AG04449 (cell line): ENCODE results near the gene SDCBP2.

Experiments used
- CTCF ChIA-PET: fragments of 350-600 bp; formaldehyde crosslinking; extraction: SDS; loops from one replicate; lab custom pipeline; 2021; ENCODE audit warnings: antibody characterized with exemption; lab: Yijun Ruan, JAX
- POLR2A ChIA-PET: fragments of 400-600, 350-600 bp; formaldehyde crosslinking; extraction: SDS; loops from one replicate; lab custom pipeline; 2020; ENCODE audit warnings: antibody characterized with exemption, inconsistent platforms; lab: Yijun Ruan, JAX
- DNase-seq: peaks from one replicate; pipeline ENCODE4 v3.0.0-alpha.2; 2010; ENCODE audit warnings: low read depth, low spot score
- H3K4me3 ChIP-seq: 2 replicates; pipeline ENCODE4 v1.5.1; 2011; ENCODE audit warnings: low read depth, mild to moderate bottlenecking, control low read depth, low read length
- TF ChIP-seq, protein P1 (sequence below): IDR thresholded peaks from one replicate; pipeline ENCODE4 v1.5.1; 2011; ENCODE audit warnings: mild to moderate bottlenecking, moderate library complexity, low read length, control low read depth, inconsistent platforms; ENCODE audit not compliant: insufficient read depth; ENCODE audit errors: missing control alignments

Gene SDCBP2

GRCh38 chr20:1363522-1363921 is 34.6 kb upstream of the SDCBP2 start:
- H3K4me3 ChIP-seq: no peak overlapping the region
- ChIA-PET POLR2A (no interaction called here), CTCF (interaction anchor here (0.9 kb wide), 1 partner anchor 74 kb away, joined by 3 read pairs; no protein-coding TSS in a partner anchor)
- no peak for DNase-seq
- TF ChIP-seq, protein P1, sequence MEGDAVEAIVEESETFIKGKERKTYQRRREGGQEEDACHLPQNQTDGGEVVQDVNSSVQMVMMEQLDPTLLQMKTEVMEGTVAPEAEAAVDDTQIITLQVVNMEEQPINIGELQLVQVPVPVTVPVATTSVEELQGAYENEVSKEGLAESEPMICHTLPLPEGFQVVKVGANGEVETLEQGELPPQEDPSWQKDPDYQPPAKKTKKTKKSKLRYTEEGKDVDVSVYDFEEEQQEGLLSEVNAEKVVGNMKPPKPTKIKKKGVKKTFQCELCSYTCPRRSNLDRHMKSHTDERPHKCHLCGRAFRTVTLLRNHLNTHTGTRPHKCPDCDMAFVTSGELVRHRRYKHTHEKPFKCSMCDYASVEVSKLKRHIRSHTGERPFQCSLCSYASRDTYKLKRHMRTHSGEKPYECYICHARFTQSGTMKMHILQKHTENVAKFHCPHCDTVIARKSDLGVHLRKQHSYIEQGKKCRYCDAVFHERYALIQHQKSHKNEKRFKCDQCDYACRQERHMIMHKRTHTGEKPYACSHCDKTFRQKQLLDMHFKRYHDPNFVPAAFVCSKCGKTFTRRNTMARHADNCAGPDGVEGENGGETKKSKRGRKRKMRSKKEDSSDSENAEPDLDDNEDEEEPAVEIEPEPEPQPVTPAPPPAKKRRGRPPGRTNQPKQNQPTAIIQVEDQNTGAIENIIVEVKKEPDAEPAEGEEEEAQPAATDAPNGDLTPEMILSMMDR: no peak

DNA sequence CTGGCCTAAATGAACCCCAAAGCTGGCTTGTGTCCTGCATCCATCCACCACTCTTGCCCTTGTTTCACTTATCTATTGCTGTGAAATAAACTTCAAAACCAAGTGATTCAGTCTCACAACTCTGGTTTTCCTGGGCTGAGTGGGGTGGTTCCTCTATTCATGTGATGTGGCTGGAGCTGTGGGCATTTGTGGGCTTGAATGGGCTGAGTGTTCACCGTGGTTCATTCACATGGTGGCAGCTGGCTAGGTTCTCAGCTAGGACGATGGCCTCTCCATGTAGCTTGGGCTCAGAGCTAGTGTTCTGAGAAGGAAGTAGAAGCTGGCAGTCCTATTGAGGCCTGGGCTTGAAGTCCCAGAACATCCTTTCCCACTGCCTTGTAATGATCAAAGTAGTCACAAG is 33.5 kb upstream of the SDCBP2 start:
- ChIA-PET POLR2A (no interaction called here), CTCF (interaction anchor here (1.1 to 1.5 kb wide), 2 partner anchors 12 to 17 kb away, joined by 3 read pairs; no protein-coding TSS in a partner anchor)
- H3K4me3 ChIP-seq: no peak overlapping the region
- TF ChIP-seq, protein P1: no peak
- DNase-seq: no peak

DNA sequence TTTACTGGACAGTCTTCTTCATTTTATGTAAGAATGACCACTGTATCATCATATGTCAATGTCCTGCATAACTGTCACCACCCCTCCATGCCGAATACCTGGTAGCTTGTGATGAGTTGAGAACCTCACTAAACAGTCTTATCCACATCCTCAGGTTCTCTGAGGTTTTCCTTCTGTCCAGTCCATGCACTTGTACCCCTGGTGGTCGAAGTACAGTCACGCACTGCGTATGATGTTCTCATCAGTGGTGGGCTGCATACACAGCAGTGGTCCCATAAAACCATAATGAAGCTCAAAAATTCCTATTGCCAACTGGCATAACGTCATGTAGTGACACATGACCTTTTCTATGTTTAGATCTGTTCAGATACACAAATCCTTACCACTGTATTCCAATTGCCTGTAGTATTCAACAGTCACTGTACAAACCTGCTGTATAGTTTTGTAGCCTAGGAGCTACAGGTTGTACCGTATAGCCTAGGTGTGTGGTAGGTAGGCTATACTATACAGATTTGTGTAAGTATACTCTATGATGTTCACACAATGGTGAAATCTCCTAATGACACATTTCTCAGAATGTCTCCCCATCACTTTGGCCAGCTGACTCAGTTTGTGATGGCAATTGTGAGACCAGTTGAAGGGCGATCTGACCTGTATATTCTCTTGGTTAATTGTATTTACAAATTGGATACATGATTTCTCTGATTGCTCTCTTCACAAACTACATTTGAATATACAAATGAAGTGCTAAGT is 31.3 kb upstream of the SDCBP2 start:
- ChIA-PET POLR2A (no interaction called here), CTCF (interaction anchor here (1.0 to 1.1 kb wide), 2 partner anchors 13 to 37 kb away, joined by 3 read pairs; no protein-coding TSS in a partner anchor)
- TF ChIP-seq, protein P1: no peak
- DNase-seq: no peak
- H3K4me3 ChIP-seq: no peak overlapping the region

DNA sequence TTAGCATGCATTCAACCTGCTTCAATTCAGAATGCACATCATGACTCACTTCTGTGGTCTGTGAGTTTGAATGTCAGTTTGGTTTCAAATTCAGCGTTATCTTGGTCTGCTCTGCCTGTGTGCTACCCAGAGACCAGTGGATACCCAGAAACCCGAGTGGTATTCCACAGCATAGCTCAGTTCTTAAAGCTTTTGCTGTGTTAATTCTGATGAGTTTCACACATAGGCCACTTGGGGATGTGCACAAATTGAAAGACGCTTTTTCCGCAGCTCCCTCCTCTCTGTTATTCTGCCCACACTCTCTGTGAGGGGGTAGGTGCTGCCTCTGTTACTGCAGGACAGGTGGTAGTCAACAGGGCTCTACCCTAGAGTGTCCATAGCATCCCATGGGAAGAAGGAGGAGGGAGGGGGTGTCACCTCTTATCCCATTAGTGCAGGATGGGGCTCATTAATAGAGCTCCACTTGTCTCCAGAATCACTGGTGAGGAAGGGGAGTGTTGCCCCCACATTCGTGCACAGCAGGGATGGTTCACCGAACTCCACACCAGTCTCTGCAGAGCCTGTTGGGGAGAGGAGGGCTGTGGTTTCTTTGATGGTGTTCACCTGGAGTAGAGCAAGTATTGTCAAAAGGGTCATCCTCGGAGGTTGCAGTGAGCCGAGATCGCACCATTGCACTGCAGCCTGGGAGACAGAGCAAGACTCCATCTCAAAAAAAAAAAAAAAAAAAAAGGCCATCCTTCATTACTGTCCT is 29.2 kb upstream of the SDCBP2 start:
- ChIA-PET CTCF (interaction anchor here (1.2 to 1.6 kb wide), 3 partner anchors 10 to 34 kb away, joined by 3 to 4 read pairs (median 3); no protein-coding TSS in a partner anchor), POLR2A (no interaction called here)
- no peak for DNase-seq
- TF ChIP-seq, protein P1: no peak
- no peak overlapping the region for H3K4me3 ChIP-seq

DNA sequence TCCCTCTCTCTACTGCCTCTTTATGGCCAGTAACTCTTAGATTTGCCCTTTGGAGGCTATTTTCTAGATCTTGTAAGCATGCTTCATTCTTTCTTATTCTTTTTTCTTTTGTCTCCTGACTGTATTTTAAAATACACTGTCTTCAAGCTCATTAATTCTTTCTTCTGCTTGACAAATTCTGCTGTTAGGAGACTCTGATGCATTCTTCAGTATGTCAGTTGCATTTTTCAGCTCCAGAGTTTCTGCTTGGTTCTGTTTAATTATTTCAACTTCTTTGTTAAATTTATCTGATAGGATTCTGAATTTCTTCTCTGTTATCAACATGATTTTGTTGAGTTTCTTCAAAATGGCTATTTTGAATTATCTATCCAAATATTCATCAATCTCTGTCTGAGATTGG is 25.0 kb upstream of the SDCBP2 start:
- POLR2A ChIA-PET: no interaction called here

More for the DNA sequence above, 25.0 kb upstream of the SDCBP2 start:
- TF ChIP-seq, protein P1: no peak
- no peak for DNase-seq
- CTCF ChIA-PET: interaction anchor here (1.3 kb wide), 1 partner anchor 9 kb away, joined by 5 read pairs; no protein-coding TSS in a partner anchor
- H3K4me3 ChIP-seq: no peak overlapping the region
